Epidermal melanocyte (primary cell): ENCODE measurements around the gene RAMP3.

ENCODE experiments used
- DNase-seq: peaks from one replicate; pipeline ENCODE4 v3.0.0; 2011; ENCODE audit warnings: low spot score; ENCODE audit not compliant: insufficient read length

RAMP3 gene

DNA sequence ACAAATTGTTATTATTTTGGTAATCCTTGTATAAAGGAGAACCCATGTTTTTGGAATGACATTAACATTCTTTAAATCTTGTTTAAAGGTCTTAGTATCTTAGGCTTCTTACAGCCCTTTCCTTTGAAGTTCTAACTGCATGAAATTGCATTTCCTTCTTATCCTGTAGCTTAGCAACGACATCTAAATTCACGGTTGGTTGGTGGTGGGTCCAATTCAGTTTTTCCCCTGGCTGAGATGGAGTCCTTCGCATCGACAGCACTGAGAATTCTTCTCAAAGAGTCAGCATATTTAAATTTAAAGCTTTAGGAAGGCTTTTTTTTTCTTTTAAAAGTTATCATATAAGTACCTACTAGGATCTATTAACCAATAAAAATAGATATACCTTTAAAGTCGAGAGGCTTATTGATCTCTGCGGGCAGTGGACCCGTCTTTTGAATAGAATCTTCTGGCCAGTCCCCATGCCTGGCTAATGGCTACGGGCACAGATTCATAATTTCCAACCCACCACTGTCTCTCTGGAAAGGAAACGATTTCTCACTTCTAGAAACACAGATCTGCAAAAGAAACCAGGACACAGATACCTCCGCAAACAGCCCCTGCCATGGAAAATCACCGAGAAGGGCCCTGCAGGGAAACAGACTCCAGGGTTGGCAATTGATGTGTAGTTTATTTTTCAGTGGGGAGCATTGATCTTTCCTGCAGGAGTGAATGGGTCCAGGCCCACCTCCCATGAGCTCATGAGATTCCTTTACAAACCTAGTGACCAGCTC, 63.4 kb downstream of the RAMP3 start:
- no peak for DNase-seq

DNA sequence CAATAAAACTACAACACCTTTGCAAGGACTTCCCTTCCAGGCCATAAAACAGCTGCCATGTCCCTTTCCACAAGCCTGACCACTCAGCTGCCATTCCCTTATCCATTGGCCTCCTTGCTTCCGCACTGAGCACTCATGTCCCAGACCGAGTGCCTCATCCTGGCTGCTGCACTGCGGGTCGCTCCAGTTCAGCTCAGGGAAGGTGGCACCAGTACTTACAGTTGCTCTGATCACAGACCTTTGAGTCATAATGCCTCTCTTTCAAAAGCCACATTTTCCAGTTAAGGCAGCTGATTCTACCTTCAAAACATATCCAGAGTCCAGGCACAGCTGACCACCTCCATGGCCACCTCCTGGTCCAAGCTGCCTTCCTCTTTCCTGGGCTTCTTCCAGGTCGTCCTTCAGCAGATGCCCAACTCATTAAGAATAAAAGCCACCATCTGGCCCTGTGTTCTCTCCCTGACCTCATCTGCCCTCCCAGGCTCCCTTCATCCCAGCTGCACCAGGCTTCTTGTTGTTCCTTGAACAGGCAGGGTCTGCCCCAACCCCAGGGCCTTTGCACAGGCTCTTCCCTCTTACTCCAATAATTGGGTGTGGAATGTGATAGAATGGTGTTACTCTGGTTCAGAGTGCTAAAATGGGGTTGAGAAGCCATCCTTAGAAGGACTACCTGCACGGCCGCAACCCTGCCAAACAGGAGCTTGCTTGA, 64.5 kb downstream of the RAMP3 start:
- DNase-seq = no peak

DNA sequence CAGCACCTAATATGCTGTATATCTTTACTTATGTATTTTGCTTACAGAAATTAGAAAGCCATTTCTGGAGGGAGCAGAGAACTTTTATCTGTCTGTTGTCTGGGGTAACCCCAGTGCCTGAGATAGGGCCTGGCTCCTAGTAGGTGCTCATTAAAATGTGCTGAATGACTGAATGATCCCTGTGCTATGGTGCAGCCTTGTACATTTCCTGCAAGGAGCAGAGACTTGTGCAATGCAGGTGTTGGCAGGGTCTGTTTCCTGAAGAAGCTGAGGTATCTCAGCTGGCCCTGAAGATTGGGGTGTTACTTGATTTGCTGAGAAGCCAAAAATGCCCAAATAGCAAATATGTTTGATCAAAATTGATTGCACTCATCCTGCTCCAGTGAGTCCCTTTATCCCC, 65.5 kb downstream of the RAMP3 start:
- no peak for DNase-seq

DNA sequence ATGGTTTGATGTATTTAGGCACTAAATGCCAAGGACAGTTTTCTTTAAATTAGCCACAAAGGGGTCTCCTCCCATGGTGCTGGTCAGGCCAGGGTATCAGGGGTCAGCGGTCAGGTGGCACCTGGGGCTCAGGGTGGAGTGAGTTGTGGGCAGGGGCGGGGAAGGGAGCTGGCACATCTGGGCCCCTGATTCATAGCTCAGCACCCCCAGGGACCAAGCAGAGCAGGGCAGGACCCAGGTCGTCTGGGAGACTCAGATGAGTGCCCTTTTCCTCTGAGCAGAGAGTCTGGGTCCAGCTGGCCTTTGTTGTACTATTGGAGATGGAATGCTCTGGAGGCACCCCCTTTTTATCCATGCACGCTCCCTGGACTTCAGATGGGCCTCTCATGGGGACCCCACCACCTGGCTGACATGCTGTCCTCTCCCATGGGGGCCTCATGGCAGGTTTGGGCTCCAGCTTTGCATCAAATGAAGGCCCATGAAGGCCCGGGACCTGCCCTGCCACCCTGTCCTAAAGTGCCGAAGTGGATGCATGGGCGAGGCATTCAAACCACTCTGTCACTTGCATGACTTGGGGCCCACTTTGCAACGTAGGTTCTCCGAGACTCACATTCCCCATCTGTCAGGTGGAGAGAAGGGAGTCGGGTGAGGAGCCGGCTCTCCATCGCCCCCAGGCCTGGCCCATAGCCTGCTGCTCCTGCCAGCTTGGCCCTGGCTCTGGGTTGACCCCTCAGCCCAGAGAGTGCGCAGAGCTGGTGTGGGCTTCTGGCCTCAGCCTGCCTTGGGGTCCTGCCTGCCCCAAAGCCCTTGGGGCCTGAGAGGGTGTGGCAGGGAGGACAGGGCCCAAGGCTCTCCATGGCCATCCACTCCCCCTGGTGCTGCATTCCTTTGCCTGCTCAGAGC, 66.4 kb downstream of the RAMP3 start:
- no peak for DNase-seq

DNA sequence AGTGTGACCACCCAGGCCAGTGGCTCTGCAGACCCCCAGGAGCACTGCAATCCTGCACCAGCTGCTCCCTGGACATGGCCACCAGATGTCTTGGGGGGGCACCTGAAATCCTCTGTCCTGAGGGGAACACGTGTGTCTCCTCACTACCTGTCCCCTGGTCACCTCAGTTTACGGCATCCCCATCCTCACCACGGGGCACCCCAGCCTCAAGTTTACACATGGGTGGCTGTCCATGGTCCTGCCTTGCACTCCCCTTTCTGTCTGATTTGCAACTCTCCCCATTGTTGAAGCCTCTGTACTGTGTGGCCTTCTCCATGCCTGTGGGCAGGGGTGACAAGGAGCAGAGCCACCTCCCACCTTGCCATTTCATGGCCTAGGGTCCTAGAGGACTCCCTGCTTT, 67.2 kb downstream of the RAMP3 start:
- no peak for DNase-seq

DNA sequence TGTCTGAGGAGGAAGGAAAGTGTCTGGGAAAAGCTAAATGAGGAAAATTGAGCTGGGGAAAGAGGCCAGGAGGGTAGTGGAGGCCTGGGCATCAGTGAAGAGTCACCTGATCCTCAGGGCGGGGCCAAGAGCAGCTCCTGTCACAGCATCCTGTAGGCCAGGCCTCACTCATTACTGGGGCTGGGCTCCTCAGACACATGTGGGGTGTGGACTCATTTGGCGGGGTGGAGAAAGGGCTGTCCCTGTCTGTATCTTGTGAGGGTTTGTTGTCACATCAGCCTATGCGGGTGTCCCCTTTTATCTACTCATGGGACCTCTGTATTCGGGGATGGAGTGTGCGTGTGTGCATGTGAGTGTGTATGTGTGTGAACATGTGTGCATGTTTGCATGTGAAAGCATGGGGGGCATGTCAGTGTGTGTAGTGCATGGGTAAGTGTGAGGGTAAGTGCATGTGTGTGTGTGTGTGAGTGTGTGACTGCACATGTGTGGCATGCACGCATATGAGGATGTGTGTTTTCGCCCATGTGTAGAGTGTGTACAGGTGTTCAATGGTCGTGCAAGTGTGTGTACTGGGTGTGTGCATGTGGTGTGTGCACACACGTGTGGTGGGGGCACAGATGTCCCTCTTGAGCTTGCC, 67.8 kb downstream of the RAMP3 start:
- no peak for DNase-seq

DNA sequence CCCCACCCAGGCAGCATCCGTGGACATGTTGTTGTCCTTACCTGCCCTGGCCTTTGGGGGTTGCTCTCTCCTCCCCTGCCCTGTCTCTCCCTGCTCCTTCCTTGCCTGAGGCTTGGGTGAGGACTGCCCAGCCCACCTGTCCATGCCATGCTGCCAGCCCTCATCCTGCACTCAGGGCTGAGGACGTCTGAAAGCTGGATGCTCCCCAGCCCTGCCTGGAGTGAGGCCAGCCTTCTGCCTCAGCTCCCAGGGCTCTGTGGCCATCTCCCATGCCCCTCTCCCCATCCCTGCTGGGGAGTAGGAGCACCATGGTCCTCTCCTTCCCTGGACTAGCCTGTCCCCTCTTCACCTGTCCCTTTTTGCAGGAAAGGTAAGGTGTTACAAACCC, 68.4 kb downstream of the RAMP3 start:
- no peak for DNase-seq

DNA sequence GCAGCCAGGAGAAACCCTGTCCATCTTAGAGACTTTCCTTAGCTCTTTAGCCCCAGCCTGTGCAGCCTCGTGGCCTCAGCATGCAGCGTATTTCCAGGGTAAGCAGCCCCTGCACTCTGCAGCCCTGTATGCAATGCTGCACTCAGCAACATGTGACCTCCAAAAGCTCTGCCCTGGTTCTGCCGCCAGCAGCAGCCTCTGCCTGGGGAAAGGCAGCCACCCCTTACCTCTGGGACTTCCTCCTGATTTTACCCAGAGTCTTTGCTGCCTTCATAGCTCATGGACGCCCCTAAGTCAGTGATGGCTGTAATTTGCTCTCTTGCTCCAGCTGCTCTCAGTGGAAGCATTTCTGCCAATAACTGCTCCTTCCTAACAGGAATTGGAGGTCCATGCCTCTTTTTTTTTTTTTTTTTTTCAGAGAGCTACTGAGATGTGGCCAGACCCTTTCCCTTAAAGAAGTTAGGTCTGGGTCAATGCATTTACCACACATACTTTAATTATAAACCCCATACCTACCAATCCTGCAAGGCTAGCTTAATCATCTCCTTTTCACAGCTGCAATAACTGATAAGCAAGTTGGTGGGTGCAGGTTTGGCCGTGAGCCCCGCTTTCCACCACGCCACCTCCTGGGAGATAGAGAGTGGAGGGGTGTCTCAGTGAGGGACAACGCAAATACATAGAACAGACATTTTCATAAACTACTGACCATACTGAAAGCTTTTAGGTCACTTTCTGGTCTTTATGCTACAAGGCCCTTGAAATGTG, 71.7 kb downstream of the RAMP3 start:
- DNase-seq = no peak

DNA sequence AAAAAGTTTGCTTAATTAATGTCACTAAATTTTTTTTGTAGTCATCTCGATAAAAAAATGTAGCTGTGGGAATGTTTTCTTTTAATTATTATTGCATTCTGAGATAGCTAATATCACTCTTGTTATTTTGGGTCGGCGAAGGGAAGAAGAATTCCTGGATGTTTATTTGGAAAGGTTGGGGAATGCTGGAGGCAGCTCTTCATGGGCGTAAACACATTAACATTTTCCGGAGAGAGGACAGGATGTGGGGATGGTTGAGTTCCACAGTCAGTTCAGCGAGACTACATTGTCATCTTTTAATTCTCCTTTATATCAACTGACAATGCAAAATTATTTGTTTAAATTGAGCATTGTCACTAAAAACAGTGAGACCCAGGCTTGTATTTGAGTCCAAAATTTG, 72.5 kb downstream of the RAMP3 start:
- DNase-seq = no peak

DNA sequence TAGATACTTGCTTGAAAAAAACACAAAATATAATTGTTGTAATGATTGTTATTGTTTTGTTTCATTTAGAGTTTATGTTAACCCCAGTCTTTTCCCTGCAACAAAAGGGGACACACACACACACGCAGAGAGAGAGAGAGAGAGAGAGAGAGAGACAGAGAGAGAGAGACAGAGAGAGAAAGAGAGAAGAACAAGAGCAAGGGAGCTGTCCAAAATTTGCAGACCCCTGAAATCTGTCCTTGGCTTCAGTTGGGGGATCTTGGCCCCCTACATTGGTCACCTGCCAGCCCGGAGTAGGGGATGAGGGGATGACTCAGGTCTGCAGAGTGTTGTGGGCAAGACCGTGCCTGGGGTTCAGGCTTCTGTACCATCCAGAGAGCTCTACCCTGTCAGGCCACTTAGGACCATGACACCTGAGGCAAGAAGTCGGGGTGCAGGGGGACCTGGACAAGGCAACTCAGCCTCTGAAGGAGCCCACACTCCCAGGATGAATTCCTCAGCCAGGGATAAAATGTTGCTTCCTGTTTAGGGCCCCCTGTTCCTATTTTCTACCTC, 73.1 kb downstream of the RAMP3 start:
- no peak for DNase-seq

DNA sequence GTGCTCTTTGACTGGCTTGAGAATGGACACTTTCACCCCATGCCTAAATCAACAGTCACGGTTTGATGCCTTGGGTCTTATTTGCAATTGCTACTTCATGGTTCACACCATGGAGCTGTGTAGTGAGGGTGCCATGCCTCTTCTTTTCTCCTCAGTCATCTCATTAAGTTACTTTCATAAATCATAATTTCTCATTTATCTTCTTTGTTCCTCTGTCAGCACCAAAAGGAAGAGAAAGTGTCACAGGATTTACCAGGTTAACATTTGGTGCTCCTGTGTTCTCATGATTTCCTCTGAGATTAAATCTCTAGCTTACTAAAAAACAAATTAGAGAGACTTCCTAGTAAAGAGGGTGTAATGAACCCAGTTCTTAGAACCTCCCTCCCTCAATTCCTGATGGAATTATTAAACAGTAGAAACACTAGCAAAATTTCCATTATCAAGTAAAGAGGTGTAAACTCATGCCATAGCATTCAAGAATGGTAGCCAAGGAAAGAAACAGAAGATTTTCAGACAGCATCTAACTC, 75.7 kb downstream of the RAMP3 start:
- no peak for DNase-seq
